ENCODE data around the gene IL1F10.

The IL1F10 gene

GRCh38 chr2:113067681-113068080 is at the start of gene IL1F10:
Gene IL1F10 (plus strand): TSS chr2:113067970. CDS start chr2:113072739, 4,769 bp downstream.
- DNase-seq (ENCODE audit: low spot score) = no peak

- no peak for DNase-seq (ENCODE audit: low spot score)
Observed at GRCh38 chr2:113018509-113018908, 49.3 kb upstream of the IL1F10 start.

GRCh38 chr2:113021312-113021711 is 46.5 kb upstream of the IL1F10 start:
- DNase-seq (ENCODE audit: low spot score) = no peak

- no peak for DNase-seq (ENCODE audit: low spot score)
Observed at GRCh38 chr2:113024764-113025163, 43.0 kb upstream of the IL1F10 start.

GRCh38 chr2:113025737-113026136 is 42.0 kb upstream of the IL1F10 start:
- no peak for DNase-seq (ENCODE audit: low spot score)

- no peak for DNase-seq (ENCODE audit: low spot score)
Observed at GRCh38 chr2:113027691-113028090, 40.1 kb upstream of the IL1F10 start.

GRCh38 chr2:113028112-113028511 is 39.7 kb upstream of the IL1F10 start:
- no peak for DNase-seq (ENCODE audit: low spot score)

GRCh38 chr2:113032737-113033136 is 35.0 kb upstream of the IL1F10 start:
- no peak for DNase-seq (ENCODE audit: low spot score)

- no peak for DNase-seq (ENCODE audit: low spot score)
Observed at GRCh38 chr2:113034016-113034415, 33.8 kb upstream of the IL1F10 start.

- no peak for DNase-seq (ENCODE audit: low spot score)
Observed at GRCh38 chr2:113036763-113037162, 31.0 kb upstream of the IL1F10 start.

GRCh38 chr2:113038291-113038690 is 29.5 kb upstream of the IL1F10 start:
- no peak for DNase-seq (ENCODE audit: low spot score)

GRCh38 chr2:113039158-113039557 is 28.6 kb upstream of the IL1F10 start:
- no peak for DNase-seq (ENCODE audit: low spot score)

- DNase-seq (ENCODE audit: low spot score) = no peak
Observed at GRCh38 chr2:113039719-113040118, 28.1 kb upstream of the IL1F10 start.

- no peak for DNase-seq (ENCODE audit: low spot score)
Observed at GRCh38 chr2:113041871-113042270, 25.9 kb upstream of the IL1F10 start.

GRCh38 chr2:113046465-113046864 is 21.3 kb upstream of the IL1F10 start:
- DNase-seq (ENCODE audit: low spot score) = no peak

- DNase-seq (ENCODE audit: low spot score) = no peak
Observed at GRCh38 chr2:113050921-113051895, 16.6 kb upstream of the IL1F10 start.

GRCh38 chr2:113052396-113052917 is 15.3 kb upstream of the IL1F10 start, which contains the start of gene IL36B:
Gene IL36B (minus strand): TSS chr2:113052867.
- no peak for DNase-seq (ENCODE audit: low spot score)

- DNase-seq (ENCODE audit: low spot score) = no peak
Observed at GRCh38 chr2:113053666-113054065, 14.1 kb upstream of the IL1F10 start.

- no peak for DNase-seq (ENCODE audit: low spot score)
Observed at GRCh38 chr2:113054066-113054465, 13.7 kb upstream of the IL1F10 start.

- no peak for DNase-seq (ENCODE audit: low spot score)
Observed at GRCh38 chr2:113056521-113056920, 11.2 kb upstream of the IL1F10 start.

GRCh38 chr2:113057117-113057516 is 10.7 kb upstream of the IL1F10 start:
- DNase-seq (ENCODE audit: low spot score) = no peak

GRCh38 chr2:113058411-113058994 is 9.3 kb upstream of the IL1F10 start:
- no peak for DNase-seq (ENCODE audit: low spot score)
